Muscle layer of colon (tissue), 2 donors: ENCODE results near the gene FBXW4.

Experiments
- H3K27ac ChIP-seq: one replicate; pipeline ENCODE4 v1.7.0; 2013; ENCODE audit warnings: low read depth, mild to moderate bottlenecking, low read length, moderate library complexity
- H3K27me3 ChIP-seq, 2 donors: one replicate each; pipeline ENCODE4 v1.7.0; 2013; ENCODE audit warnings: low read length in 2 of 2, mild to moderate bottlenecking in 2 of 2; ENCODE audit not compliant: insufficient read depth in 2 of 2, control insufficient read depth in 1 of 2
- H3K36me3 ChIP-seq: one replicate; pipeline ENCODE4 v1.7.0; 2013; ENCODE audit warnings: mild to moderate bottlenecking, low read length; ENCODE audit not compliant: insufficient read depth
- H3K4me1 ChIP-seq: one replicate; pipeline ENCODE4 v1.7.0; 2013; ENCODE audit warnings: mild to moderate bottlenecking, low read length; ENCODE audit not compliant: insufficient read depth
- H3K4me3 ChIP-seq, 2 donors: one replicate each; pipeline ENCODE4 v1.7.0; 2013; ENCODE audit warnings: low read length in 2 of 2, low read depth in 1 of 2, mild to moderate bottlenecking in 1 of 2, moderate library complexity in 1 of 2
- H3K9ac ChIP-seq: one replicate; pipeline ENCODE4 v1.7.0; 2013; ENCODE audit warnings: low read length
- H3K9me3 ChIP-seq: one replicate; pipeline ENCODE4 v1.7.0; 2013; ENCODE audit warnings: mild to moderate bottlenecking, low read length
- donor health status: abdominal sarcoma.
- donor health status: Adenocarcinoma of cecum.

FBXW4 gene

GRCh38 chr10:101568054-101568745 lies 126.8 kb downstream of the FBXW4 start:
- no peak overlapping the region for H3K27ac ChIP-seq

DNA sequence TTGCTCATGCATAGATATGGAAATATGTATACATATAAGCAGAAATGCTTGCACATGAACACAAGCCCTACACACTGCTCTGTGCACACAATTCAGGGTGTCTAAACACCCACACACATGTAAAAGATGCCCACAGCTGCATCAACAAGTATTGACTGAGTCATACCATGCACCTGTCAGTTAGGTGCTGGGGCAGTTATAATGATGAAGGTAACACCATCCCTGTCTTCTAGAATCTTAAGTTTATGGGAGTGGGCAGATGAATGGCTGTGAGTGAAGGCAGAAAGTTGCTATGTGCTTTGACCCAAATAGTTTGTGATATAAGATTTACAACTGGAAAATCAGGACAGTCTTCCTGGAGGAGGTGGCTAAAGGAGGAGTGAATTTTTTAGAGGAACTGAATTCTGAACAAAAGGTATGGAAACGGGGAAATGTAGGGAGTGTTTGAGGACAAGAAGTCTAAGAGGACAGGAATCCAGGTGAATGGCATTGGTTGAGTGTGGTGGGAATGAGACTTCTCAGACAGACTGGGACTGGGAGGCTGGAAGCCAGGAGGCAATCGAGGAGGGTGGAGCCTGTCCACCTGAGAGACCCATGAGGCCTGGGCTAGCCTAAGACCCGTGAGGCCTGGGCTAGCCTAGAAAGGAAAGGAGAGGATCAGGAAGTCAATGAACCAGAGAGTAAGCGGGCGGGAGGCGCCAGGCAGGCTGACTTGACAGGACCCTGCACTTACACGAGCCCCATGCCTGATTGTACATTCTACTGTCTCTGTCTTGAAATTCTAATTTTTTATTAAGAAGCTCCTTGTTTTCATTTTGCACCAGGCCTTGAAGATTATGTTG lies 127.6 kb downstream of the FBXW4 start:
- Histone ChIP-seq H3K27me3 (peaks cover 33 to 64% of the 10 kb centered on the region in 2 donors), H3K9me3 (no peaks in the 10 kb centered on the region), H3K4me3 (no peak overlapping the region), H3K36me3 (no peaks in the 10 kb centered on the region), H3K9ac (no peak overlapping the region), H3K4me1 (peaks cover 16% of the 10 kb centered on the region), H3K27ac (no peak overlapping the region)

More at GRCh38 chr10:101568054-101568745, 126.8 kb downstream of the FBXW4 start:
- Histone ChIP-seq H3K9ac (no peak overlapping the region), H3K9me3 (no peaks in the 10 kb centered on the region), H3K4me1 (peaks cover 16% of the 10 kb centered on the region), H3K4me3 (no peak overlapping the region), H3K27me3 (peaks cover 33 to 64% of the 10 kb centered on the region in 2 donors), H3K36me3 (no peaks in the 10 kb centered on the region)

- H3K27ac ChIP-seq, result no peak overlapping the region
- no peaks in the 10 kb centered on the region for H3K36me3 ChIP-seq
- H3K9me3 ChIP-seq, result no peaks in the 10 kb centered on the region
- peaks cover 33 to 72% of the 10 kb centered on the region in 2 donors for H3K27me3 ChIP-seq
- no peak overlapping the region for H3K9ac ChIP-seq
- no peak overlapping the region for H3K4me3 ChIP-seq
- peaks cover 16% of the 10 kb centered on the region for H3K4me1 ChIP-seq
Measured at GRCh38 chr10:101566333-101567164, 128.4 kb downstream of the FBXW4 start.

- Histone ChIP-seq H3K4me1 (peaks cover 15% of the 10 kb centered on the region), H3K9ac (no peak overlapping the region), H3K4me3 (no peak overlapping the region), H3K27me3 (peaks cover 33 to 75% of the 10 kb centered on the region in 2 donors), H3K27ac (no peak overlapping the region), H3K36me3 (no peaks in the 10 kb centered on the region), H3K9me3 (no peaks in the 10 kb centered on the region)
Measured at GRCh38 chr10:101565936-101566332, 129.0 kb downstream of the FBXW4 start.

DNA sequence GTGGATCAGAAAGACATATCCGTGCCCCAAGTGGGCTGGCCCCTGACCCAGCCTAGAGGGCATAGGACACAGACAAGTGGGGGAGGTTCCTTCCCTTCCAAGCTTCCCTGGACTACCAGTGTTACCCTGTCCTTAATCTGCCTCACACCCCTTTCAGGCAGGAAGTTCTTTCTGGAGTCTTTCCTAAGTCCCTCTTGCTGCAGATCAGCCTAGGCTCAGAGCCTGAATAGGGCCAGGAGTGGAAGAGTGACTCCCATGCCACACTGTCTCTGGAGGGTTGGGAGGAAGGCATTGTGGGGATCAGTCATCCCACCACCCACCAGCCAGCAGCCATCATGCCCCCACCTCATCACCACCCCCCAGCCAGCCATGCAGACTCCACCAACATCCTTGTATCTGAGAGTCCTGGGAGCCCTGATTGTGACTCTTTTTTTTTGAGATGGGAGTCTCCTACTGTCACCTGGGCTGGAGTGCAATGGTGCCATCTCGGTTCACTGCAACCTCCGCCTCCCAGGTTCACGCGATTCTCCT lies 129.5 kb downstream of the FBXW4 start:
- peaks cover 34 to 72% of the 10 kb centered on the region in 2 donors for H3K27me3 ChIP-seq
- H3K9me3 ChIP-seq, result no peaks in the 10 kb centered on the region
- no peak overlapping the region for H3K9ac ChIP-seq
- H3K36me3 ChIP-seq, result no peaks in the 10 kb centered on the region
- no peak overlapping the region for H3K4me3 ChIP-seq
- peaks cover 10% of the 10 kb centered on the region for H3K4me1 ChIP-seq
- no peak overlapping the region for H3K27ac ChIP-seq

DNA sequence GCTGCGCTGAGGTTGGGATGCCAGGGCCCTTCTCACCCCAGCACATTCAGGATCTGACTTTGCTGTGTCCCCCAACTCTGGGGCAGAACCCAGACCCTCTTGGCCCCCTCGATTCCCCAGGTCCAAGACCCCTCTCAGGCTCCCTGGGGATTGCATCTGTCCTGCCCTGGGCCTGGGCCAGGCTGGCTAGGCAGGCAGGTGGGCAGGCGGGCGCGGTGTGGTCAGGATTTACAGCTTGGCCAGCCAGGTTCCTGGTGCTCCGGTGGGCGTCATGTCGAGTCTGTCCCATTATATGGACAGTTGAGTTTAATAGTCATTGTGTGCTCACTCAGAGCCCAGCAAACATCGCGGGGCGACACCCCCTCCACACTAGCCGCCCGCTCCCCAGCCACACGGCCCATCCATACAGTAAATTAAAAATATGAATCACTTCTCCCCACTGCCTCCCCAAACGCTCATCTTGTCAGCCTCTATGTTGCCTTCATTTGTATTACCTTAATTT lies 130.4 kb downstream of the FBXW4 start:
- Histone ChIP-seq H3K4me1 (peaks cover 3% of the 10 kb centered on the region), H3K27me3 (peaks cover 33 to 66% of the 10 kb centered on the region in 2 donors), H3K4me3 (no peak overlapping the region), H3K36me3 (no peaks in the 10 kb centered on the region), H3K9me3 (no peaks in the 10 kb centered on the region), H3K9ac (no peak overlapping the region), H3K27ac (no peak overlapping the region)

DNA sequence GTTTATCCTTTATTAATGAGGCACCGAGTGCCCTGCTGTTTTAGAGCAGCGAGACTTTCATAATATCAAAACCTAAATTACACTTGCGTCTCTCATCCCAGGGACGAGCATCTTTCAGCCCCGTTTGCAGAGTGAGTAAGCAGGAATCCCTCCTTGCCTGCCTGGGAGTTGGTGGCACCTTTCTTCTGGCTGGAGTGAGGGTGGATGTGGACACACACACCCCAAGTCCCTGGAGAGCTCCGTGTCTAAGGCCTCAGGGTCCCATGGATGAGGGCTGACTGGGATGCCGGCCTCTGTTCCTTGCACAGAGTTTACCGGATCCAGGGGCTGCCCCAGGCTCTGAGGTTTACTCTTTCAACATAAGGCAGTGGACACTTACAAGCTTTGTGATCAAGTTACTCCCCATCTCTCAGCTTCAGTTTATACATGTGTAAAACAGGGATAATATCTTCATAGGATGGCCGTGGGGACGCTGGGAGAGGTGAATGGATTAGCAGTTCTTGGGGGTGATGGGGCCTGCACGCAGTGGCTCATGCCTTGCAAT lies 131.4 kb downstream of the FBXW4 start:
- H3K4me3 ChIP-seq, result no peak overlapping the region
- H3K9ac ChIP-seq, result no peak overlapping the region
- peaks cover 28 to 57% of the 10 kb centered on the region in 2 donors for H3K27me3 ChIP-seq
- no peak overlapping the region for H3K27ac ChIP-seq
- H3K9me3 ChIP-seq, result no peaks in the 10 kb centered on the region
- no peaks in the 10 kb centered on the region for H3K36me3 ChIP-seq
- H3K4me1 ChIP-seq, result no peaks in the 10 kb centered on the region

DNA sequence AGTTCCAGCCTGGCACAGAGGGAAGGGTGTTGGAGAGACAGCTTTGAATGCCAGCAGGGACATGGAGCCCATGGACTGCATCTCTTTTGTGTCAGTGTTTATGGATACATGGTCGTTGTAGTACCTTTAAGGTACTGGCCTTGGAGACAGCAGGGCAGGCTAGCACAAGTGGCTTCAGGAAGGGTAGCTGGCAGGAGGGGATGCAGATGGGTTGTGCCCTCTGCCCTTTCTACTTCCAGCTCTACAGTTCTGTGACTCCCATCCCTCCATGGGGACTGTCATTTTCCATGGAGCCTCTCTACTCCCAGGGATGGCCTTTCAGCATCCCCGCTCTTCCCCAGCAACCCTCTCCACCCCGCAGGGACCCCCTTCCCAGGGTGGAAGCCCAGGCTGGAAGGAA lies 132.0 kb downstream of the FBXW4 start:
- Histone ChIP-seq H3K9ac (no peak overlapping the region), H3K4me3 (no peak overlapping the region), H3K27me3 (peaks cover 28 to 51% of the 10 kb centered on the region in 2 donors), H3K36me3 (no peaks in the 10 kb centered on the region), H3K4me1 (no peaks in the 10 kb centered on the region), H3K9me3 (no peaks in the 10 kb centered on the region), H3K27ac (no peak overlapping the region)

GRCh38 chr10:101562231-101562630 lies 132.7 kb downstream of the FBXW4 start:
- H3K9me3 ChIP-seq, result no peaks in the 10 kb centered on the region
- H3K27ac ChIP-seq, result no peak overlapping the region
- no peak overlapping the region for H3K4me3 ChIP-seq
- no peaks in the 10 kb centered on the region for H3K36me3 ChIP-seq
- peaks cover 21 to 44% of the 10 kb centered on the region in 2 donors for H3K27me3 ChIP-seq
- no peaks in the 10 kb centered on the region for H3K4me1 ChIP-seq
- H3K9ac ChIP-seq, result no peak overlapping the region

DNA sequence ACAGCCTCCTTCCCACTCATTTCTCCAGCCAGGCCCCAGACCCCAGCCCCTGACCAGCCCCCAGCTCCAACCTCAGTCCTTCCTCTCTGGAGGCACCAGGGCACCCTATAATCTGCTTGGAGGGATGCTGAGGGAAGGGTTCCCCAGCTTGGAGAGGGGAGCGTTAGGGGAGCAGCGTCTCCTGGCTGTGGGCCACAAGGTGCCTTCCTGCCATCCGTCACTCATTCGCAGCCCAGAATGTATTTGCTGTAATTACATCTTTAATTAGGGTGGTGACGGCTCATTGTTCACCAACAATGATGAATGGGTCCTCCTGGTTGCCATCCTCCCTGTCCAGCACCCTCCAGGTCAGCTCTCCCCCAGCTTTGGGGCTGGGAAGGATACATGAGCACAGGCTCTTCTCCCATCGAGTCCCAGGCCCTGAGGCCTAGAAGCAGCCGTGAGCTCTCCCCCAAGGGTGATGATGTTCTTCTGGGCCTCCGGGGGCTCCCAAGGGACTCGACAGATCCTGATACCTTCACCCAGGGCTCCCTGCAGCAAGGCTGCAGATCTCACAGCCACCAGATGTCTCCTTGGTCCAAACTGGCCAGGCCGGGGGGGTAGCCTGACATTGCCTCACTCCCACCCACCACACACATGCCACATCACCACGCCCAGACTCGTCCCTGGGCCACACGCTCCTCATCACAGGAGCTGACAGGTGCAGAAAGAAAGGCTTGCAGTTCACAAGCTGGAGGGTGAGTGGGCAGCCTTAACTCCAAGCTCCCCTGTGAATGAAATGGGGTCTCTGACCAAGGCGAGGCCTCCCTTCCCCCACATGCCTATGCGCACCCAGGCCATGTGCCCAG lies 133.7 kb downstream of the FBXW4 start:
- H3K4me1 ChIP-seq, result no peaks in the 10 kb centered on the region

More for the DNA sequence above, 133.7 kb downstream of the FBXW4 start:
- no peak overlapping the region for H3K9ac ChIP-seq
- H3K9me3 ChIP-seq, result no peaks in the 10 kb centered on the region
- no peaks in the 10 kb centered on the region for H3K36me3 ChIP-seq
- H3K4me3 ChIP-seq, result no peak overlapping the region
- H3K27ac ChIP-seq, result no peak overlapping the region
- peaks cover 14 to 34% of the 10 kb centered on the region in 2 donors for H3K27me3 ChIP-seq
